ENCODE data around the gene GXYLT1.

The GXYLT1 gene

DNA sequence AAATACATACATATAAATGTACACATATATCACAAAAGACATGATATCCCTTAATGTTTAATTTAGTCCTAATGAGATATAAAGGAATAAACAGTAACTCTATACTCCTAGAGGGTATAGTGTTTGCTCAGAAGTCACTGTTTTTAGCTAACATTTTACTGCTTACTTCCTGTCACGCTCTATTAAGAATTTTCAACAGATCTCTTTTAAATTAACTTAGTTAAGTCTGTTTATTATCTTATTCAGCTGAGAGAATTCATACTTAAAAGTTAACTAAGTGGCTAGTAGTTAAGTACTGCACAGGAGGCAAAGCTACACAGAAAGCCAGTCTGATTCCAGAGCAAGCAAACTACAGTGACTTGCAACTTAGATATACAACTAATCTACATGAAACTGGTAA lies 39.9 kb downstream of the GXYLT1 start:
- Histone ChIP-seq H3K9me2 (replicated peaks; ENCODE audit: low read depth, low read length) (no peaks in the 10 kb centered on the region), H3K9ac (ENCODE audit: low read depth, low read length, poor library complexity, severe bottlenecking) (no peak overlapping the region), H4K20me1 (ENCODE audit: insufficient read depth, low read length, poor library complexity, severe bottlenecking) (no peaks in the 10 kb centered on the region), H3K4me2 (ENCODE audit: low read depth, low read length, poor library complexity, severe bottlenecking) (no peak overlapping the region), H3K9me3 (ENCODE audit: insufficient read depth, low read depth, low read length) (no peaks in the 10 kb centered on the region), H2AFZ (ENCODE audit: low read length) (no peak overlapping the region), H3K36me3 (ENCODE audit: insufficient read depth, low read length) (peaks cover 33% of the 10 kb centered on the region), H3K79me2 (ENCODE audit: insufficient read depth, low read length) (no peaks in the 10 kb centered on the region), H3K27me3 (ENCODE audit: insufficient read depth, low read length, poor library complexity, severe bottlenecking) (no peaks in the 10 kb centered on the region), H3F3A (ENCODE audit: low read depth) (no peaks in the 10 kb centered on the region), H3K4me1 (ENCODE audit: insufficient read depth, low read length, poor library complexity, severe bottlenecking) (peaks cover 6% of the 10 kb centered on the region), H3K4me3 (ENCODE audit: low read length, poor library complexity, severe bottlenecking) (no peak overlapping the region)
- TF ChIP-seq CTCF (conservative IDR thresholded peaks at IDR 0.05; ENCODE audit: low read length): no peak
- TF ChIP-seq EZH2phosphoT487 (IDR thresholded peaks at IDR 0.05; ENCODE audit: borderline replicate concordance): no peak

- Histone ChIP-seq H3K36me3 (ENCODE audit: insufficient read depth, low read length) (peaks cover 28% of the 10 kb centered on the region), H3K4me3 (ENCODE audit: low read length, poor library complexity, severe bottlenecking) (no peak overlapping the region), H2AFZ (ENCODE audit: low read length) (no peak overlapping the region), H3K4me1 (ENCODE audit: insufficient read depth, low read length, poor library complexity, severe bottlenecking) (peaks cover 6% of the 10 kb centered on the region), H3K9ac (ENCODE audit: low read depth, low read length, poor library complexity, severe bottlenecking) (no peak overlapping the region), H3K9me2 (replicated peaks; ENCODE audit: low read depth, low read length) (no peaks in the 10 kb centered on the region), H4K20me1 (ENCODE audit: insufficient read depth, low read length, poor library complexity, severe bottlenecking) (no peaks in the 10 kb centered on the region), H3K4me2 (ENCODE audit: low read depth, low read length, poor library complexity, severe bottlenecking) (no peak overlapping the region), H3F3A (ENCODE audit: low read depth) (no peaks in the 10 kb centered on the region), H3K27me3 (ENCODE audit: insufficient read depth, low read length, poor library complexity, severe bottlenecking) (no peaks in the 10 kb centered on the region), H3K79me2 (ENCODE audit: insufficient read depth, low read length) (no peaks in the 10 kb centered on the region), H3K9me3 (ENCODE audit: insufficient read depth, low read depth, low read length) (no peaks in the 10 kb centered on the region)
- no peak for TF ChIP-seq EZH2phosphoT487 (IDR thresholded peaks at IDR 0.05; ENCODE audit: borderline replicate concordance)
- peak; percentile 58 for TF ChIP-seq CTCF (conservative IDR thresholded peaks at IDR 0.05; ENCODE audit: low read length)
These were observed 40.6 kb downstream of the GXYLT1 start for GRCh38 chr12:42104087-42104486.

DNA sequence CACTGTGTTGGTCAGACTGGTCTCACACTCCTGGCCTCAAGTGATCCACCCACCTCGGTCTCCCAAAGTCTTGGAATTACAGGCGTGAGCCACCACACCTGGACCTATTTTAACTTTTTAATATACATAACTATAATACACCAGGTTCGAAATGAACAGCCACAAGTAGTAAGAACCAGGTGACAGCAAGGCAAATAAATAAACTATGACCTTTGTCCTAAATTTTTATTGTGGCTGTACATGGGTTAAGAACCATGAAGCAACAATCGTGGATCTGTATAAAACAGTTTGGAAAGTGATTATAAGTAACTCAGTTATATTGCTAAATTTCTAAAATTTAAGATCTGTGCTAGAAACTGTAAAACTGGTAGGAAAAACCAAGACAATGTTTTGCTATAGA lies 41.5 kb downstream of the GXYLT1 start:
- Histone ChIP-seq H3K9ac (ENCODE audit: low read depth, low read length, poor library complexity, severe bottlenecking) (no peak overlapping the region), H4K20me1 (ENCODE audit: insufficient read depth, low read length, poor library complexity, severe bottlenecking) (no peaks in the 10 kb centered on the region), H3K4me1 (ENCODE audit: insufficient read depth, low read length, poor library complexity, severe bottlenecking) (peaks cover 6% of the 10 kb centered on the region), H3K4me2 (ENCODE audit: low read depth, low read length, poor library complexity, severe bottlenecking) (no peak overlapping the region), H3K27me3 (ENCODE audit: insufficient read depth, low read length, poor library complexity, severe bottlenecking) (no peaks in the 10 kb centered on the region), H3K79me2 (ENCODE audit: insufficient read depth, low read length) (no peaks in the 10 kb centered on the region), H3K9me2 (replicated peaks; ENCODE audit: low read depth, low read length) (no peaks in the 10 kb centered on the region), H3F3A (ENCODE audit: low read depth) (no peaks in the 10 kb centered on the region), H3K36me3 (ENCODE audit: insufficient read depth, low read length) (peaks cover 19% of the 10 kb centered on the region), H3K4me3 (ENCODE audit: low read length, poor library complexity, severe bottlenecking) (no peak overlapping the region), H3K9me3 (ENCODE audit: insufficient read depth, low read depth, low read length) (no peaks in the 10 kb centered on the region), H2AFZ (ENCODE audit: low read length) (no peak overlapping the region)
- TF ChIP-seq EZH2phosphoT487 (IDR thresholded peaks at IDR 0.05; ENCODE audit: borderline replicate concordance): no peak

- no peaks in the 10 kb centered on the region for H3K27me3 ChIP-seq (ENCODE audit: insufficient read depth, low read length, poor library complexity, severe bottlenecking)
- no peaks in the 10 kb centered on the region for H3K9me2 ChIP-seq (replicated peaks; ENCODE audit: low read depth, low read length)
- no peak overlapping the region for H2AFZ ChIP-seq (ENCODE audit: low read length)
- no peak for TF ChIP-seq CTCF (conservative IDR thresholded peaks at IDR 0.05; ENCODE audit: low read length)
- no peak for TF ChIP-seq EZH2phosphoT487 (IDR thresholded peaks at IDR 0.05; ENCODE audit: borderline replicate concordance)
- H3K9ac ChIP-seq (ENCODE audit: low read depth, low read length, poor library complexity, severe bottlenecking): no peak overlapping the region
- H3K4me2 ChIP-seq (ENCODE audit: low read depth, low read length, poor library complexity, severe bottlenecking): no peak overlapping the region
- H3F3A ChIP-seq (ENCODE audit: low read depth): no peaks in the 10 kb centered on the region
- no peaks in the 10 kb centered on the region for H3K79me2 ChIP-seq (ENCODE audit: insufficient read depth, low read length)
- no peaks in the 10 kb centered on the region for H3K9me3 ChIP-seq (ENCODE audit: insufficient read depth, low read depth, low read length)
- H4K20me1 ChIP-seq (ENCODE audit: insufficient read depth, low read length, poor library complexity, severe bottlenecking): no peaks in the 10 kb centered on the region
- H3K36me3 ChIP-seq (ENCODE audit: insufficient read depth, low read length): peaks cover 15% of the 10 kb centered on the region
- peaks cover 6% of the 10 kb centered on the region for H3K4me1 ChIP-seq (ENCODE audit: insufficient read depth, low read length, poor library complexity, severe bottlenecking)
- no peak overlapping the region for H3K4me3 ChIP-seq (ENCODE audit: low read length, poor library complexity, severe bottlenecking)
These were observed 42.0 kb downstream of the GXYLT1 start for GRCh38 chr12:42102720-42103119.
